Neural crest cell (in vitro differentiated cells): ENCODE measurements around the gene PTPRG. TPM values are rescaled to one million over a fixed set of nuclear protein-coding genes. Genes with fewer than 3 reads are reported as not detected.

Source experiments
- DNase-seq: peaks from one replicate; pipeline ENCODE4 v3.0.0; 2021; ENCODE audit warnings: low read depth, mixed read lengths, low spot score
- H3K27ac Mint-ChIP-seq: one replicate; pipeline ENCODE4 v1.8.0; 2021; ENCODE audit warnings: mild to moderate bottlenecking, mixed read lengths; ENCODE audit not compliant: unreplicated experiment
- H3K27me3 Mint-ChIP-seq: 2 replicates; pipeline ENCODE4 v1.8.0; 2021; ENCODE audit warnings: low read depth, mild to moderate bottlenecking, mixed read lengths
- H3K36me3 Mint-ChIP-seq: 2 replicates; pipeline ENCODE4 v1.8.0; 2021; ENCODE audit warnings: low read depth, mild to moderate bottlenecking, mixed read lengths
- H3K4me1 Mint-ChIP-seq: 2 replicates; pipeline ENCODE4 v1.8.0; 2021; ENCODE audit warnings: mixed read lengths
- H3K4me3 Mint-ChIP-seq: one replicate; pipeline ENCODE4 v1.8.0; 2021; ENCODE audit warnings: mild to moderate bottlenecking, mixed read lengths
- H3K9me3 Mint-ChIP-seq: 2 replicates; pipeline ENCODE4 v1.8.0; 2021; ENCODE audit warnings: mixed read lengths
- long read RNA-seq: library from polyadenylated mRNA; unstranded; transcript quantifications from one replicate; pipeline ENCODE4 v2.0.0, GENCODE V29; 2020
- total RNA-seq: library from RNA; stranded (reverse); gene quantifications from 2 replicates; pipeline ENCODE4 v1.2.1, GENCODE V29; 2021
- TF ChIP-seq, protein P1 (sequence below): fragments of 200-600 bp; sonication (generic); conservative IDR thresholded peaks from 2 replicates; pipeline ENCODE4 v1.5.0; 2021; ENCODE audit warnings: antibody characterized with exemption, mild to moderate bottlenecking

The PTPRG gene
- 38.0 and 41.2 TPM in 2 replicates for total RNA-seq
- long read RNA-seq, partial matches to known transcripts, result 4 of 21 reads
- long read RNA-seq, other reads (novel, unspliced or antisense), result 17 of 21 reads

DNA sequence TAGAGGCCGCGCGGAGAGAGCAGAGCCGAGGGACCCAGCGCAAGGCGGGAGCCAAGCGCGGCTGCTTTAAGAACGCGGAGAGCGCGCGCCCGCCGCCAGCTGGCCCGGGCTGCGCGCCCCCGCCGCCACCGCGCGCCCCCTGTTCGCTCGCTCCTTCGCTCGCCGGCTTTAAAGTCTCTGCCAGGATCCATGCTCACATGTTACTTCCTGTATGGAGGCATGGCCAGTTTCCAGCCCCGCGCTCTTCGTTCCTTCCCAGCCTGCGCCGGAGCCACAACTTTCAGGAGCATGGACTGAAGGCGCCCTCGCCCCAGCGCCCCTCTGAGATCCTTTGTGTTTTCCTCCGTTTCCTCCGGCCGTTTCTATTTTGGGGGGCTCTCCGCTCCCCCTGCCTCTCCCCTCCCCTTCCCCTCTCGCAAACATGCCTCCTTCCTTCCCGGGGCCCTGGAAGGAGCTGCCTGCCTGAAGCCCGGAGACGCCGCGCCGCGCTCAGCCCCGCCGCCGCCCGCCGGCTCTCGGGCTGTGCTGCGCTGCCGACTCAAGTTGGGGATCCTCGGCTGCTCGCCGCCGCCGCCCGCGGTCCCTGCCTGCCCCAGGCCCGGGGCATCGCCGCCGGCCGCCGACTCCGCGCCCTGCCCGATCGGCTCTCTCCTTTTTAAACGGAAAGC, at the start of gene PTPRG:
Gene PTPRG, plus strand, starts transcription at position 198 of the 668 bp plus-strand sequence. CDS start 717 bp downstream, outside the sequence.
- peaks cover 2% of the 10 kb centered on the region for H3K36me3 Mint-ChIP-seq
- H3K9me3 Mint-ChIP-seq, result peaks cover 2% of the 10 kb centered on the region
- H3K4me1 Mint-ChIP-seq, result peaks cover 23% of the 10 kb centered on the region
- peak within 1 kb of the TSS; percentile 99 for H3K4me3 Mint-ChIP-seq
- H3K27me3 Mint-ChIP-seq, result peaks cover 11% of the 10 kb centered on the region
- H3K27ac Mint-ChIP-seq, result peak within 1 kb of the TSS; percentile 98
- peak; percentile 75 for DNase-seq
- TF ChIP-seq, protein P1, sequence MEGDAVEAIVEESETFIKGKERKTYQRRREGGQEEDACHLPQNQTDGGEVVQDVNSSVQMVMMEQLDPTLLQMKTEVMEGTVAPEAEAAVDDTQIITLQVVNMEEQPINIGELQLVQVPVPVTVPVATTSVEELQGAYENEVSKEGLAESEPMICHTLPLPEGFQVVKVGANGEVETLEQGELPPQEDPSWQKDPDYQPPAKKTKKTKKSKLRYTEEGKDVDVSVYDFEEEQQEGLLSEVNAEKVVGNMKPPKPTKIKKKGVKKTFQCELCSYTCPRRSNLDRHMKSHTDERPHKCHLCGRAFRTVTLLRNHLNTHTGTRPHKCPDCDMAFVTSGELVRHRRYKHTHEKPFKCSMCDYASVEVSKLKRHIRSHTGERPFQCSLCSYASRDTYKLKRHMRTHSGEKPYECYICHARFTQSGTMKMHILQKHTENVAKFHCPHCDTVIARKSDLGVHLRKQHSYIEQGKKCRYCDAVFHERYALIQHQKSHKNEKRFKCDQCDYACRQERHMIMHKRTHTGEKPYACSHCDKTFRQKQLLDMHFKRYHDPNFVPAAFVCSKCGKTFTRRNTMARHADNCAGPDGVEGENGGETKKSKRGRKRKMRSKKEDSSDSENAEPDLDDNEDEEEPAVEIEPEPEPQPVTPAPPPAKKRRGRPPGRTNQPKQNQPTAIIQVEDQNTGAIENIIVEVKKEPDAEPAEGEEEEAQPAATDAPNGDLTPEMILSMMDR, result no peak

DNA sequence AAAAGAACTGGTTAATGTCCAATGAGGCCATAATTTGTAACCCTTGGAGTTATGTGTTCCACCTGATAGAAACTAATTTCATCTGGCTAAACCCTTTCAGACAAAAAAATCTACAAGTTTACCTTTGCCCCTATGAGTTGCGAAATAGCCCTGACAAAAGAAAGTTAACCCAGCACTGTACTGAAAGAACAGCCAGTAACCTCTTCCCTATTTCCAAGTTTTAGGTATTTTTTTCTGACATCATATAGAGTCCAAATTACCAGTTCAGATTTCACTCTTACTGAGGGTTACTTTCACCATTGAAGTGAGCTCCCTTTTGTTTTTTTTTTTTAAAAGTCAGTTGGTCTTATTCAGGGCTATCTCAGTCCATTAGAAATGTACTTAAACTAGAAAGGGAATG, 42.8 kb upstream of the PTPRG start:
- peaks cover 16% of the 10 kb centered on the region for H3K4me1 Mint-ChIP-seq
- no peak overlapping the region for H3K27ac Mint-ChIP-seq
- DNase-seq, result no peak
- H3K36me3 Mint-ChIP-seq, result no peaks in the 10 kb centered on the region
- TF ChIP-seq, protein P1, result no peak
- H3K9me3 Mint-ChIP-seq, result peaks cover 11% of the 10 kb centered on the region
- no peak overlapping the region for H3K4me3 Mint-ChIP-seq
- H3K27me3 Mint-ChIP-seq, result no peaks in the 10 kb centered on the region

DNA sequence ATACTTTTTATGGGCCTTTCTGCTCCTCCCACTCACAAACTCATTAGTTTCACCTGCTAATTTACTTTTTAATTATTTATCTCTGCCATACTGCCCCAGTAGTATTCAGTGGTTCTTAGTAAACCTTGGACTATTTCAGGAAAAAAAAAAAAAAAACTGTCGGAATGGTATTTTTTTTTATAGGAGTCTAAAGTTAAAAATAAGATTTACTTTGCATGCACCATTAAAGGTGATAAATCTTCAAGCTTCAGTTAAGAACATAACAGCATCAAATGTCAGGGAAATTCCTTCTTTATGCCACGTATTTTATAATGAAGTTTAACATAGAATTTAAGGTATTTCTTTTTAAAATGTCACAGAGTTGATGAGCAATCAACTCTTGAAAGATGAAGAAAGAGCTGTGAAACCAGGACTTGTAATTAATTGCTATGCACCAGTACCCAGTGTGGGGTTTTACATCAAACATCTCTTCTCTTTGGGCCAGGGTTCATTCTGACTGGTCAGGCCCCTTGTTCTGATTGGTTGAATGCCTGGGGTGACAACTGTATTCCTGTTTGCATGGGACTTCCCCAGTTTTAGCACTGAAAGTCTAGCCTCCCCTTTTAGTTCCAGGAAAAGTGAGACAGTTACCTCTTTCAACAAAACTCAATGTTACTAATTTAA, 40.3 kb upstream of the PTPRG start:
- Mint-ChIP-seq H3K27ac (peak overlapping the region; percentile 54), H3K36me3 (no peaks in the 10 kb centered on the region), H3K4me3 (no peak overlapping the region), H3K4me1 (peaks cover 24% of the 10 kb centered on the region), H3K27me3 (no peaks in the 10 kb centered on the region), H3K9me3 (peaks cover 6% of the 10 kb centered on the region)
- TF ChIP-seq, protein P1, result no peak
- DNase-seq, result no peak

DNA sequence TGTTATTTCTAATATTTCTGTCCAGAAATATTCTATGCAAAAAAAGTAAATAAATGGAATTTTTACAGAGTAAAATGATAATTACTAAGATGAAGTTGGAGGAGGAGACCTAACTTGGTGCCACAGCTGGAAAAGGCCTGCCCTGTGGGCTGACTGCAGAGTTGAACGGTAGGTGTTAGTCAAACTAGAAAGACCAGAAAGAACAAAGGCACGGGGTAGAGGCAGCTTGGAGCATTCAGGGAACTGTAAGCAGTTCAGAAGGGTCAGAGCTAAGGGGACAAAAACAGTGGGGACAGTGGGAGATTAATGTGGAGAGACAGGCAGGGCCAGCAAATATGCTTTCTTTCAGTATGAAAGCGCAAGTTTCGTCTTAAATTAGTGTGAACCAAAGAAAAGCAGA, 39.3 kb upstream of the PTPRG start:
- Mint-ChIP-seq H3K27me3 (peaks cover 2% of the 10 kb centered on the region), H3K4me3 (no peak overlapping the region), H3K36me3 (no peaks in the 10 kb centered on the region), H3K27ac (peak overlapping the region; percentile 7), H3K4me1 (peaks cover 24% of the 10 kb centered on the region), H3K9me3 (peaks cover 3% of the 10 kb centered on the region)
- TF ChIP-seq, protein P1, result no peak
- DNase-seq, result no peak

DNA sequence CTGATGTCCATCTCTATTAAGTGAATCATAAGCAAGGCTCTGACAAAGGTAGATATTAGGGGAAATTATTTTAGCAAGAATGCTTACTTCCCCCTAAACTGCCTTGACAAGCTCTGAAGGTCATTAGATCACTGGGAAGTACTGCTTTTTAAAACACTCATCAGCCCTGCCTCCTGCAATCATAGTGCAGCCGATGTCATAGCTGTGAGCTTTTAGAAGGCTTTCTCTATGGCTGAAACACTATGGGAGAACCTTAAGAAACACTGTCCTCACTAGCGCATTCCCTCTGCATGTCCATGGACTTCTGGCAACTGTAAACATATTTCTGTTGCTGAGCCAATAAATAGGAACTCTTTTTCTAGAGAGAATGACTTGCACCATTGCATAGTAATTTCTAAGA, 38.7 kb upstream of the PTPRG start:
- no peaks in the 10 kb centered on the region for H3K36me3 Mint-ChIP-seq
- no peak overlapping the region for H3K27ac Mint-ChIP-seq
- TF ChIP-seq, protein P1, result no peak
- no peaks in the 10 kb centered on the region for H3K9me3 Mint-ChIP-seq
- no peak overlapping the region for H3K4me3 Mint-ChIP-seq
- peaks cover 24% of the 10 kb centered on the region for H3K4me1 Mint-ChIP-seq
- peaks cover 7% of the 10 kb centered on the region for H3K27me3 Mint-ChIP-seq
- no peak for DNase-seq
